Loucy (cell line): ENCODE measurements around the gene ATF6.
"Not testable (repeated sequence)": the region's sequence is repeated elsewhere in the genome, so short reads cannot be mapped to it uniquely, and the experiment has no call there.

Experiments
- H2AFZ ChIP-seq: fragments of 200-600 bp; sonication (generic); 2 replicates; pipeline ENCODE4 v1.6.0; 2016; ENCODE audit warnings: antibody characterized with exemption, mild to moderate bottlenecking, low read length, moderate library complexity
- H3F3A ChIP-seq: fragments of 200-600 bp; 2 replicates; pipeline ENCODE4 v1.6.0; 2016; ENCODE audit warnings: antibody characterized with exemption, low read depth, mild to moderate bottlenecking
- H3K27me3 ChIP-seq: fragments of 200-600 bp; sonication (generic); 2 replicates; pipeline ENCODE4 v1.6.1; 2014; ENCODE audit warnings: low read length, mild to moderate bottlenecking; ENCODE audit not compliant: insufficient read depth, poor library complexity, severe bottlenecking
- H3K36me3 ChIP-seq: fragments of 200-600 bp; sonication (generic); 2 replicates; pipeline ENCODE4 v1.6.1; 2016; ENCODE audit warnings: low read length; ENCODE audit not compliant: insufficient read depth
- H3K4me1 ChIP-seq: fragments of 200-600 bp; sonication (generic); 2 replicates; pipeline ENCODE4 v1.5.1; 2014; ENCODE audit warnings: low read length, mild to moderate bottlenecking; ENCODE audit not compliant: insufficient read depth, poor library complexity, severe bottlenecking
- H3K4me2 ChIP-seq: fragments of 200-600 bp; sonication (generic); 2 replicates; pipeline ENCODE4 v1.6.0; 2014; ENCODE audit warnings: antibody characterized with exemption, low read length, low read depth, mild to moderate bottlenecking; ENCODE audit not compliant: poor library complexity, severe bottlenecking
- H3K4me3 ChIP-seq: fragments of 200-600 bp; sonication (generic); 2 replicates; pipeline ENCODE4 v1.5.1; 2014; ENCODE audit warnings: low read length, mild to moderate bottlenecking, mixed read lengths; ENCODE audit not compliant: poor library complexity, severe bottlenecking
- H3K79me2 ChIP-seq: fragments of 200-600 bp; sonication (generic); 2 replicates; pipeline ENCODE4 v1.6.1; 2014; ENCODE audit warnings: low read length; ENCODE audit not compliant: insufficient read depth
- H3K9ac ChIP-seq: fragments of 200-600 bp; sonication (generic); 2 replicates; pipeline ENCODE4 v1.6.0; 2014; ENCODE audit warnings: mild to moderate bottlenecking, low read depth, low read length, moderate library complexity; ENCODE audit not compliant: poor library complexity, severe bottlenecking
- H3K9me2 ChIP-seq: fragments of 200-600 bp; sonication (generic); replicated peaks from 2 replicates; pipeline ENCODE4 v1.6.1; 2016; ENCODE audit warnings: low read depth, low read length, mixed read lengths
- H3K9me3 ChIP-seq: fragments of 200-600 bp; sonication (generic); 2 replicates; pipeline ENCODE4 v1.6.1; 2014; ENCODE audit warnings: mild to moderate bottlenecking, antibody characterized with exemption, low read length, low read depth; ENCODE audit not compliant: insufficient read depth
- H4K20me1 ChIP-seq: fragments of 200-600 bp; sonication (generic); 2 replicates; pipeline ENCODE4 v1.6.0; 2014; ENCODE audit warnings: antibody characterized with exemption, low read length, mild to moderate bottlenecking; ENCODE audit not compliant: insufficient read depth, poor library complexity, severe bottlenecking
- CTCF ChIP-seq: fragments of 200-600 bp; sonication (generic); conservative IDR thresholded peaks from 2 replicates; pipeline ENCODE4 v1.5.1; 2014; ENCODE audit warnings: mild to moderate bottlenecking, antibody characterized with exemption, low read length
- EZH2phosphoT487 ChIP-seq: fragments of 200-600 bp; IDR thresholded peaks from 2 replicates; pipeline ENCODE4 v1.6.1; 2018; ENCODE audit warnings: antibody characterized with exemption, mild to moderate bottlenecking, moderate library complexity, borderline replicate concordance

Gene ATF6

GRCh38 chr1:161827786-161828185 lies 61.7 kb downstream of the ATF6 start:
- Histone ChIP-seq H3K4me1 (no peaks in the 10 kb centered on the region), H3K9ac (no peak overlapping the region), H3K36me3 (peaks cover 48% of the 10 kb centered on the region), H4K20me1 (no peaks in the 10 kb centered on the region), H3K79me2 (no peaks in the 10 kb centered on the region), H3F3A (no peaks in the 10 kb centered on the region), H3K4me2 (no peak overlapping the region), H2AFZ (no peak overlapping the region), H3K9me3 (no peaks in the 10 kb centered on the region), H3K4me3 (no peak overlapping the region), H3K9me2 (no peaks in the 10 kb centered on the region), H3K27me3 (no peaks in the 10 kb centered on the region)
- TF ChIP-seq CTCF, result no peak
- TF ChIP-seq EZH2phosphoT487, result no peak

GRCh38 chr1:161832299-161832907 lies 66.3 kb downstream of the ATF6 start:
- not testable (repeated sequence) for H3K9me2 ChIP-seq, H3K4me2 ChIP-seq, H3K79me2 ChIP-seq, H3F3A ChIP-seq, H3K4me3 ChIP-seq, H2AFZ ChIP-seq, H3K9me3 ChIP-seq, H4K20me1 ChIP-seq, H3K9ac ChIP-seq, H3K27me3 ChIP-seq
- Histone ChIP-seq H3K4me1 (peaks cover 13% of the 10 kb centered on the region), H3K36me3 (peaks cover 23% of the 10 kb centered on the region)

- no peak for TF ChIP-seq EZH2phosphoT487
- TF ChIP-seq CTCF, result no peak
- H3K4me3 ChIP-seq, result no peak overlapping the region
- 0 out of 2 replicates have a peak, but pooled peaks cover 5% of the 10 kb centered on the region for H3K79me2 ChIP-seq
- H3K9ac ChIP-seq, result no peak overlapping the region
- no peaks in the 10 kb centered on the region for H3K9me2 ChIP-seq
- H4K20me1 ChIP-seq, result no peaks in the 10 kb centered on the region
- H3K4me2 ChIP-seq, result peak overlapping the region; percentile 5
- H3K36me3 ChIP-seq, result peaks cover 20% of the 10 kb centered on the region; the same call in 1 of the 2 replicates
- no peaks in the 10 kb centered on the region for H3K9me3 ChIP-seq
- H3K4me1 ChIP-seq, result peaks cover 13% of the 10 kb centered on the region
- no peaks in the 10 kb centered on the region for H3K27me3 ChIP-seq
- H2AFZ ChIP-seq, result no peak overlapping the region
- no peaks in the 10 kb centered on the region for H3F3A ChIP-seq
Measured at GRCh38 chr1:161834967-161835550, 68.9 kb downstream of the ATF6 start.

- H3K4me1 ChIP-seq, result peaks cover 13% of the 10 kb centered on the region
- no peaks in the 10 kb centered on the region for H3F3A ChIP-seq
- no peak overlapping the region for H3K4me3 ChIP-seq
- no peaks in the 10 kb centered on the region for H4K20me1 ChIP-seq
- H3K9me3 ChIP-seq, result no peaks in the 10 kb centered on the region
- H3K9ac ChIP-seq, result no peak overlapping the region
- no peak for TF ChIP-seq EZH2phosphoT487
- TF ChIP-seq CTCF, result no peak
- H2AFZ ChIP-seq, result no peak overlapping the region
- H3K4me2 ChIP-seq, result peak overlapping the region; percentile 5
- H3K9me2 ChIP-seq, result no peaks in the 10 kb centered on the region
- H3K79me2 ChIP-seq, result 0 out of 2 replicates have a peak, but pooled peaks cover 5% of the 10 kb centered on the region
- H3K27me3 ChIP-seq, result no peaks in the 10 kb centered on the region
- peaks cover 20% of the 10 kb centered on the region for H3K36me3 ChIP-seq
Measured at GRCh38 chr1:161836018-161836417, 69.9 kb downstream of the ATF6 start.
